ENCODE measurements around the gene MVD.

DNA sequence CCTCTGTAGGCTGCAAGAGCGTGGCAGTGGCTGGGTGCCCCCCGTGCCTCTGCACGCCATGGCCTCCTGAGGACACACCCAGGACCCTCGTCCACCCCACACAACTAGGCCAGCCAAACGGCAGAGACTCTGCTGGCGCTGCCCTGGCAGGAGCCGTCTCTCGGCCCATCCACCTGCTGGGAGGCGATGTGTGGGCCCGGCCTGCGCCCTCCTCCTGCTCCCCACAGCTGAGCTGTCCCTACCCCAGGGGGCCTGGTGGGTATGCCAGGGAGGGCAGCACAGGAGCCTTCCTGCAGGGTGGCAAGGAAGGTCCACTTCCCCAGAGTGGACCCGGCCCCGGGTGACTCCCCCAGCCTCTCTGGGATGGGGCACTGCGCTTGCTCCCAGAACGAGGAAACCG lies 36.3 kb upstream of the MVD start:
- no peak for TF ChIP-seq GATA3 (IDR thresholded peaks at IDR 0.05; ENCODE audit: low read depth, low read length)
- TF ChIP-seq GATA2 (IDR thresholded peaks at IDR 0.05; ENCODE audit: low read depth, low read length): no peak
